Calu3 (cell line): ENCODE data around the gene GLIS1. TPM values are rescaled to one million over a fixed set of nuclear protein-coding genes. Genes with fewer than 3 reads are reported as not detected.

Experiments
- BruUV-seq: library from RNA; stranded (reverse); fragments of 400-500 nt; replicated peaks from 2 replicates; lab custom pipeline; 2021; lab: Mats Ljungman, UMichigan
- CTCF ChIA-PET: fragments of 300-600 bp; sonication (Branson Sonifier 250); formaldehyde crosslinking; loops from one replicate; lab custom pipeline; 2022; ENCODE audit warnings: antibody characterized with exemption; lab: Charles Lee
- DNase-seq: peaks from one replicate; pipeline ENCODE4 v3.0.0; 2022
- H3K27ac Mint-ChIP-seq: one replicate; pipeline ENCODE4 v1.8.0; 2022; ENCODE audit warnings: mixed read lengths; ENCODE audit not compliant: unreplicated experiment
- H3K27me3 Mint-ChIP-seq: one replicate; pipeline ENCODE4 v1.8.0; 2022; ENCODE audit warnings: mixed read lengths; ENCODE audit not compliant: unreplicated experiment
- H3K36me3 Mint-ChIP-seq: one replicate; pipeline ENCODE4 v1.8.0; 2022; ENCODE audit warnings: mild to moderate bottlenecking, moderate library complexity, mixed read lengths; ENCODE audit not compliant: insufficient read depth, unreplicated experiment
- H3K4me1 Mint-ChIP-seq: one replicate; pipeline ENCODE4 v1.8.0; 2022; ENCODE audit warnings: mild to moderate bottlenecking, low read depth, mixed read lengths; ENCODE audit not compliant: unreplicated experiment
- H3K4me3 Mint-ChIP-seq: one replicate; pipeline ENCODE4 v1.8.0; 2022; ENCODE audit warnings: mild to moderate bottlenecking, low read depth, moderate library complexity, mixed read lengths; ENCODE audit not compliant: unreplicated experiment
- H3K9me3 Mint-ChIP-seq: one replicate; pipeline ENCODE4 v1.8.0; 2022; ENCODE audit warnings: low read depth, mixed read lengths; ENCODE audit not compliant: unreplicated experiment
- CTCF ChIP-seq: fragments of 200-600 bp; IDR thresholded peaks from one replicate; pipeline ENCODE4 v1.8.0; 2022; ENCODE audit warnings: antibody characterized with exemption; ENCODE audit not compliant: unreplicated experiment
- intact Hi-C: fragments of 100-400 bp; cut with micrococcal nuclease; formaldehyde crosslinking; loops from one replicate; pipeline ENCODE4 v1.10.0; 2022; ENCODE audit not compliant: unreplicated experiment
- total RNA-seq: library from RNA; stranded (reverse); gene quantifications from 2 replicates; pipeline ENCODE4 v1.2.3, GENCODE V29; 2022

The GLIS1 gene
- total RNA-seq, 1 experiment from 2014 or later: not detected

- H3K9me3 Mint-ChIP-seq: no peaks in the 10 kb centered on the region
- CTCF ChIA-PET: no interaction called here
- BruUV-seq: no TSS peak
These were observed 258.3 kb downstream of the GLIS1 start for GRCh38 chr1:53480678-53481077.

DNA sequence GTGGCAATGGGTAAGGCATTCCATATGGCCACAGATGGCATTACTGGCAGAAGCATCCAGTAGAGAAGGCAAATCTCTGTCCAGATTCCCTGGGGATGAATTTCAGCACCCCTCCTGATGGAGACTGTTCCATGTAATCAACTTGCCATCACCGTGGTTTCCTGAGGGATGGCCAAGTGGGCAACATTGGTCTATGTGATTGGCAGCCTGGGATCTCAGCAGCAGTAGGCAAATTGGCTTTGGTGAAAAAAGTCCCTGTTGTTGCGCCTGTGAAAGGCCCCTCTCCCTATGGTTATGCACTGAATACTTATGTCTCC is 260.5 kb downstream of the GLIS1 start:
- peaks cover 93% of the 10 kb centered on the region for H3K27me3 Mint-ChIP-seq
- H3K27ac Mint-ChIP-seq: no peak overlapping the region
- no peaks in the 10 kb centered on the region for H3K4me1 Mint-ChIP-seq
- no peak overlapping the region for H3K4me3 Mint-ChIP-seq
- no TSS peak for BruUV-seq
- no peaks in the 10 kb centered on the region for H3K36me3 Mint-ChIP-seq
- intact Hi-C loops: no loop called here
- DNase-seq: no peak
- TF ChIP-seq CTCF: no peak
- CTCF ChIA-PET: no interaction called here
- no peaks in the 10 kb centered on the region for H3K9me3 Mint-ChIP-seq

More at GRCh38 chr1:53480678-53481077, 258.3 kb downstream of the GLIS1 start:
- Mint-ChIP-seq H3K4me3 (no peak overlapping the region), H3K27me3 (peaks cover 96% of the 10 kb centered on the region), H3K36me3 (no peaks in the 10 kb centered on the region), H3K4me1 (no peaks in the 10 kb centered on the region), H3K27ac (no peak overlapping the region)
- TF ChIP-seq CTCF: no peak
- intact Hi-C loops: no loop called here
- DNase-seq: no peak

- intact Hi-C loops: no loop called here
- H3K4me3 Mint-ChIP-seq: no peak overlapping the region
- no peak overlapping the region for H3K27ac Mint-ChIP-seq
- CTCF ChIA-PET: no interaction called here
- peaks cover 87% of the 10 kb centered on the region for H3K27me3 Mint-ChIP-seq
- BruUV-seq: no TSS peak
- H3K9me3 Mint-ChIP-seq: no peaks in the 10 kb centered on the region
- TF ChIP-seq CTCF: no peak
- H3K4me1 Mint-ChIP-seq: no peaks in the 10 kb centered on the region
- no peaks in the 10 kb centered on the region for H3K36me3 Mint-ChIP-seq
- no peak for DNase-seq
These were observed 261.1 kb downstream of the GLIS1 start for GRCh38 chr1:53477651-53478501.

DNA sequence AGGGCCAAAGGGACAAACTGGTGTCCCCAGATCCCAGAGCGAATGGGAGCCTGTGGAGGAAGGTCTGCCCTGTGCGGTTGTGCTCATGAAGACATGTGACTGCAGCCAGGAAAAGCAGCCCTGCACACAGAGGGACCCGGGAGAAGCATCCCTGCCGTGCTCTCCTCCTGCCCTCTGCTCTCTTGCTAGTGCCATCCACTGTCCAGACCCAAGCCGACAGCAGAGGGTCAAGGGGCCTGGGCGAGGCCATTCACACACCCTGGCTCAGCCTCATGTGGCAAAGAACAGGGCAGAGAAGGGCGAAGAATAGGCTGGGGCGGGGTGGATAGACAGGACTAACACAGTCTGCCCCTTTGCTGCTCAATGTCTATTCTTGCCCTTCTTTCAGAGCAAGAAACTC is 262.4 kb downstream of the GLIS1 start:
- DNase-seq: no peak
- H3K4me1 Mint-ChIP-seq: no peaks in the 10 kb centered on the region
- intact Hi-C loops: no loop called here
- BruUV-seq: no TSS peak
- H3K9me3 Mint-ChIP-seq: no peaks in the 10 kb centered on the region
- no peak for TF ChIP-seq CTCF
- CTCF ChIA-PET: no interaction called here
- H3K27ac Mint-ChIP-seq: no peak overlapping the region
- H3K36me3 Mint-ChIP-seq: no peaks in the 10 kb centered on the region
- no peak overlapping the region for H3K4me3 Mint-ChIP-seq
- H3K27me3 Mint-ChIP-seq: peaks cover 74% of the 10 kb centered on the region
